Measurements from ENCODE around the gene TESK2.
"Not testable (repeated sequence)": the region's sequence is repeated elsewhere in the genome, so short reads cannot be mapped to it uniquely, and the experiment has no call there.

TESK2 gene

DNA sequence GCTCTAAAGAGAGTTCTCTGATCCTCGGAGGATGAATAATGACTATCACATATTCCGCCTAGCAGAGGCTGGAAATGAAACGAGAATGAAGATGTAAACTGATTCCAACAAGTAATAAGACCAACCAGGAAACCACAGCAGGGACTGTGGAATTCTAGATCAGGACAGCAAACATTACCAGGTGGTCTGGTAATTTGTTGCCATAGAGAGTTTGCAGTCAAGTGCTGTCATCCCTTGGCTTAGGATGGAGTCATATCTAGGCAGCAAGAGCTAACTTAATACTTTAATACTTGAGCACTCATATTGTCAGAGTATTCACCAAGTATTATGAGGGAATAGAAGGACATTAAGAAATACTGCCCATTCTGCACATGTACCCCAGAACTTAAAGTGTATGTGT is 105.7 kb downstream of the TESK2 start:
- H3K9me3 ChIP-seq (ENCODE audit: low read depth, low read length) = no peaks in the 10 kb centered on the region
- H3K36me3 ChIP-seq (ENCODE audit: insufficient read depth, low read length) = no peaks in the 10 kb centered on the region
- no peak overlapping the region for H3K27ac ChIP-seq
- H3K4me3 ChIP-seq = no peak overlapping the region
- H3K9ac ChIP-seq (ENCODE audit: insufficient read length) = no peak overlapping the region
- TF ChIP-seq EZH2 (IDR thresholded peaks at IDR 0.05) (no peak), POLR2AphosphoS5 (IDR thresholded peaks at IDR 0.05; ENCODE audit: borderline replicate concordance, low read depth, low read length) (no peak), FOXP2 (optimal IDR thresholded peaks at IDR 0.05; ENCODE audit: control extremely low read depth, extremely low read length, insufficient read depth) (no peak)
- no peak for DNase-seq (ENCODE audit: low read depth, low spot score)

GRCh38 chr1:45384213-45384612 is 106.8 kb downstream of the TESK2 start:
- H3K27ac ChIP-seq; H3K9ac ChIP-seq (ENCODE audit: insufficient read length); H3K36me3 ChIP-seq (ENCODE audit: insufficient read depth, low read length); H3K4me3 ChIP-seq; H3K9me3 ChIP-seq (ENCODE audit: low read depth, low read length); DNase-seq (ENCODE audit: low read depth, low spot score): not testable (repeated sequence)

- no peak overlapping the region for H3K9ac ChIP-seq (ENCODE audit: insufficient read length)
- no peak overlapping the region for H3K27ac ChIP-seq
- no peak for DNase-seq (ENCODE audit: low read depth, low spot score)
- no peak overlapping the region for H3K4me3 ChIP-seq
- TF ChIP-seq FOXP2 (optimal IDR thresholded peaks at IDR 0.05; ENCODE audit: control extremely low read depth, extremely low read length, insufficient read depth) (no peak), POLR2AphosphoS5 (IDR thresholded peaks at IDR 0.05; ENCODE audit: borderline replicate concordance, low read depth, low read length) (no peak), EZH2 (IDR thresholded peaks at IDR 0.05) (no peak)
- no peaks in the 10 kb centered on the region for H3K9me3 ChIP-seq (ENCODE audit: low read depth, low read length)
- H3K36me3 ChIP-seq (ENCODE audit: insufficient read depth, low read length) = no peaks in the 10 kb centered on the region
Observed at GRCh38 chr1:45383191-45383590, 107.8 kb downstream of the TESK2 start.

DNA sequence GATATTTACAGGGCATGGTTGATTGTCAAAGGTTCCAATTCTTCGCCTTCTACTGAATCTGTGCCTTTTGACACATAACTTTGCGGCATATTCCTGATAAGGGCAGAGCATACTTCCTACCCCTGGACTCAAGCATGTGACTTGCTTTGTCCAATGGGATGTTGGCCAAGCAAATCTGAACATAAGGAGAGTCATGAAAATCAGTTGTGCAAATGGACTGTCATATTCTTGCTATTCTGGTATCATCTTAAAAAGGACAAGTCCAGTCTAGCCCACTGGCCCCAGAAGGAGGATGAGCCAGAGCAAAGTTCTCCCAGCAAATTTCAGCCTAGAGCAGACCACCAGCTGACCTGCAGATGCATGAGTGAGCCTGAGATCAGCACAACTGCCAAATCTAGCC is 109.7 kb downstream of the TESK2 start:
- no peaks in the 10 kb centered on the region for H3K9me3 ChIP-seq (ENCODE audit: low read depth, low read length)
- no peaks in the 10 kb centered on the region for H3K36me3 ChIP-seq (ENCODE audit: insufficient read depth, low read length)
- DNase-seq (ENCODE audit: low read depth, low spot score) = no peak
- no peak overlapping the region for H3K27ac ChIP-seq
- H3K4me3 ChIP-seq = no peak overlapping the region
- no peak for TF ChIP-seq EZH2 (IDR thresholded peaks at IDR 0.05)
- TF ChIP-seq FOXP2 (optimal IDR thresholded peaks at IDR 0.05; ENCODE audit: control extremely low read depth, extremely low read length, insufficient read depth) = no peak
- TF ChIP-seq POLR2AphosphoS5 (IDR thresholded peaks at IDR 0.05; ENCODE audit: borderline replicate concordance, low read depth, low read length) = no peak
- no peak overlapping the region for H3K9ac ChIP-seq (ENCODE audit: insufficient read length)

DNA sequence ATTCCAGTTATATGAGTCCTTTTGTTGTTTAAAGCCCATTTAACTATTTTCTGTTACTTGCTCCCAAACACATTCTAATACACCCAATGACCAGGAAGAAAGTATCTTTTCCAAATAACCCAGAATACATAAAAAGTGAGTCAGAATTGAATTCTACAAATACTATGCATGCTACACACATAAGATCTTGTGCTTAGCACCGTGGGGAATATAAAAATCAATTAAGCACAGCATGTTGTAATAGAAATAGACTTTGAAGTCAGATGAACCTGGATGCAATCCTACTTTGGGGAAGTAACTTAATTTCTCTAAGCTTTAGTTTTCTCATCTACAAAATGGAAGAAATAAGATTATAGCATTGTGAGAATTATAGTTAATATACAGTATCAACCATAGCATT is 110.2 kb downstream of the TESK2 start:
- Histone ChIP-seq H3K27ac (no peak overlapping the region), H3K9ac (ENCODE audit: insufficient read length) (no peak overlapping the region), H3K36me3 (ENCODE audit: insufficient read depth, low read length) (no peaks in the 10 kb centered on the region), H3K4me3 (no peak overlapping the region), H3K9me3 (ENCODE audit: low read depth, low read length) (no peaks in the 10 kb centered on the region)
- TF ChIP-seq EZH2 (IDR thresholded peaks at IDR 0.05) = no peak
- TF ChIP-seq POLR2AphosphoS5 (IDR thresholded peaks at IDR 0.05; ENCODE audit: borderline replicate concordance, low read depth, low read length) = no peak
- TF ChIP-seq FOXP2 (optimal IDR thresholded peaks at IDR 0.05; ENCODE audit: control extremely low read depth, extremely low read length, insufficient read depth) = no peak
- DNase-seq (ENCODE audit: low read depth, low spot score) = no peak

- no peak for TF ChIP-seq FOXP2 (optimal IDR thresholded peaks at IDR 0.05; ENCODE audit: control extremely low read depth, extremely low read length, insufficient read depth)
- TF ChIP-seq POLR2AphosphoS5 (IDR thresholded peaks at IDR 0.05; ENCODE audit: borderline replicate concordance, low read depth, low read length) = no peak
- no peak for TF ChIP-seq EZH2 (IDR thresholded peaks at IDR 0.05)
- H3K27ac ChIP-seq = no peak overlapping the region
- H3K36me3 ChIP-seq (ENCODE audit: insufficient read depth, low read length) = no peaks in the 10 kb centered on the region
- DNase-seq (ENCODE audit: low read depth, low spot score) = no peak
- H3K9me3 ChIP-seq (ENCODE audit: low read depth, low read length) = no peaks in the 10 kb centered on the region
- H3K9ac ChIP-seq (ENCODE audit: insufficient read length) = no peak overlapping the region
- H3K4me3 ChIP-seq = no peak overlapping the region
Observed at GRCh38 chr1:45380125-45380524, 110.8 kb downstream of the TESK2 start.

DNA sequence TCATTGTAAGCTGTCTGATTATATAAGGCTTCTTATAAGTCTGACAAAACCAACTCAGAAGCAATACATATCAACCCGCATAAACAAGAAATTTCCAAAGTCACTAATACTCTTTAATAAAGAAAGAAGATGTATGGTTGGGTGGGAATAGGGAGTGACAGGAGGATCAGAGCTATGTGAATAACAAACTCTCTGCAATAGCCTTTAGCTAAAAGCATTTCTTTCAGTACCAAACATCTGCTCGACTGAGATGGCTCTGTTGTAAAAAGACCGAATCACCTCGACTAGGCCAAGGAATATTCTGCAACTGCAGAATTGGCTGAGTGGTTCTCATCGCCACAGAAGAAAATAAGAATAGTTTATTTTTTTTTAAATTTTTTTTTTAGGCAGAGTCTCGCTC is 111.4 kb downstream of the TESK2 start:
- H3K36me3 ChIP-seq (ENCODE audit: insufficient read depth, low read length) = no peaks in the 10 kb centered on the region
- DNase-seq (ENCODE audit: low read depth, low spot score) = no peak
- H3K9me3 ChIP-seq (ENCODE audit: low read depth, low read length) = no peaks in the 10 kb centered on the region
- no peak overlapping the region for H3K9ac ChIP-seq (ENCODE audit: insufficient read length)
- no peak overlapping the region for H3K27ac ChIP-seq
- TF ChIP-seq EZH2 (IDR thresholded peaks at IDR 0.05) (no peak), FOXP2 (optimal IDR thresholded peaks at IDR 0.05; ENCODE audit: control extremely low read depth, extremely low read length, insufficient read depth) (no peak), POLR2AphosphoS5 (IDR thresholded peaks at IDR 0.05; ENCODE audit: borderline replicate concordance, low read depth, low read length) (no peak)
- H3K4me3 ChIP-seq = no peak overlapping the region

GRCh38 chr1:45378184-45378583 is 112.8 kb downstream of the TESK2 start:
- no peaks in the 10 kb centered on the region for H3K36me3 ChIP-seq (ENCODE audit: insufficient read depth, low read length)
- no peaks in the 10 kb centered on the region for H3K9me3 ChIP-seq (ENCODE audit: low read depth, low read length)
- no peak overlapping the region for H3K27ac ChIP-seq
- no peak overlapping the region for H3K4me3 ChIP-seq
- no peak overlapping the region for H3K9ac ChIP-seq (ENCODE audit: insufficient read length)
- no peak for TF ChIP-seq FOXP2 (optimal IDR thresholded peaks at IDR 0.05; ENCODE audit: control extremely low read depth, extremely low read length, insufficient read depth)
- TF ChIP-seq EZH2 (IDR thresholded peaks at IDR 0.05) = no peak
- TF ChIP-seq POLR2AphosphoS5 (IDR thresholded peaks at IDR 0.05; ENCODE audit: borderline replicate concordance, low read depth, low read length) = no peak
- DNase-seq (ENCODE audit: low read depth, low spot score) = no peak
